ENCODE data around the gene MARK1.
"Not testable (repeated sequence)": the region's sequence is repeated elsewhere in the genome, so short reads cannot be mapped to it uniquely, and the experiment has no call there.

The MARK1 gene

GRCh38 chr1:220631238-220631815 is 103.4 kb downstream of the MARK1 start:
- no peak for FAIRE-seq

DNA sequence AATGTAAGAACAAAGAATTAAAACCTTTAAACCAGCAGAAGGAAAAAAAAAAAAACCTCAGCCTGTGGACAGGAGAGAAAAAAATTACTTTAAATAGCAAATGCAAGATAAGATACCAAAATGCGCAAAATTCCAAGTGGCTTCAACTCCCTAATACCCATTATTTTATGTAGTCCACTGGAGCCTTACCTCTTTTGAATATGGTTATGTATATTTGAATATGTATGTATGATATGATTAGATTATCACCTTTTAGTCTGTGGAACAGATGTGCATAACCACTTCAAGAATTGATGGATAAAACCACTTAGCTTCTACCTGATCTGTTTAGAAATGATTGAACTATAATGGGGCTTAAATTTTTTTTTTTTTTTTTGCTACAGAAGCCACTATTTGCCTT is 109.8 kb downstream of the MARK1 start:
- FAIRE-seq = no peak

DNA sequence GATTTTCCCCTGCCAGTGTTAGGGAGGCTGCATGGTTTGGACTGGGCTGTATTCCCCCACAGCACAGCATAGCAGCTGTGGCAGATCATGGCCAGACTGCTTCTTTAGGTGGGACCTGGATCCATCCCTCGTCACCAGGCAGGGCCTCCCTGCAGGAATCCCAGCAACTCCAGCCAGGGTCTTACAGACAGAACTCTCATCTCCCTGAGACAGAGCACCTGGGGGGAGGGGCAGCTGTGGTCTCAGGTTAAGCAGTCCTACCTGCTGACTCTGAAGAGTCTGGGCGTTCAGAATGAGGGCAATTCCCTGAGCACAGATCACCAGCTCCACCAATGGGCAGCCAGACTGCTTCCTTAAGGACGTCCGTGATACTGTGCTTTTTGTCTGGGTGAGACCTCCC is 114.3 kb downstream of the MARK1 start:
- FAIRE-seq = no peak

DNA sequence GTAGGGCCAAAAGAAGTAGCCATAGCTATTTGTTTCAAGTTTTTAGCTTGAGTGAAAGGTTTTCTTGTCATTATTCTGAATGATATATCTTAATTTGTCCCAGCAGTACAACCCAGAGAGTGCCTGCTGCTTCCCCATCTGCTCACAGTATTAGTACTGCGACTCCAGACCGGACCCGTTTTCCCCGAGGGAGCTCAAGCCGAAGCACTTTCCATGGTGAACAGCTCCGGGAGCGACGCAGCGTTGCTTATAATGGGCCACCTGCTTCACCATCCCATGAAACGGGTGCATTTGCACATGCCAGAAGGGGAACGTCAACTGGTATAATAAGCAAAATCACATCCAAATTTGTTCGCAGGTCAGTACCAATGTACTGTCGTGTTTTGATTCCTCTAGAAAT is 125.1 kb downstream of the MARK1 start:
- no peak for FAIRE-seq

- no peak for FAIRE-seq
Observed at GRCh38 chr1:220655509-220655908, 127.6 kb downstream of the MARK1 start.

DNA sequence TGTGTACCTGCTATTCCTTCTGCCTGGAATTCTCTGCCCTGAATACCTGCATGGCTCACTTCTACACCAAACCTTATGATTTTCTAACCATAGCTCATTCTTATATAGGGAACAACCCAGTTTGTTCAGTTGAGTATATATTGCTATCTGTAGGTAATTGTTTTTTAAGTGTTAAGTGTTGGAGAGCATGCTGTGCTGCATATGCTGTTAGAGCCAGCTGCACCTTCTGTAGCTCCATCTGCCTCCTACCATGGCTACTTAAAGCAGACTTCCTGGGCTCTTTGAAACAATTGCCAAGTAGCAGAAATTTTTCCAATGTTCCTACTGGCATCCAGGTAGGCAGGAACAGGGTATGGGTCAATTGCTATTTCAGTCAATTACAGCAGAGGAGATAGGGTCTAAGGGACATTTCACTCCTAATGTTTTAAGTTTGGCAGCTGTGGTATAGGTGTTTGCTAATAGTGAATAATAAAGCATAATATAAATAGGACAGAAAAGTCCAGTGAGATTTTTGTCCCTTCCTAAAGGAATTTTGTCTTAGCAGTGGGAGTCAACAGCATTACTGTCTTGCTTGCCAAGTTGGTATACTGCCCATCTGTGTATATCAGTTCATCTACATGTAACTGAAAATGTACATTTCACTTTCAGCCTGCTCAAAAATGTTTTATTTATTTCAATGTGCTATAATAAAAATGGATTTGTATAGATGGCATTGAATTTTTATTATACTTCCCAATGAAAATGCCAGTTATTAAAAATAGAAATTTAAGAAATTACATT is 128.2 kb downstream of the MARK1 start:
- FAIRE-seq = no peak

GRCh38 chr1:220666349-220666748 is 138.4 kb downstream of the MARK1 start:
- no peak for FAIRE-seq

DNA sequence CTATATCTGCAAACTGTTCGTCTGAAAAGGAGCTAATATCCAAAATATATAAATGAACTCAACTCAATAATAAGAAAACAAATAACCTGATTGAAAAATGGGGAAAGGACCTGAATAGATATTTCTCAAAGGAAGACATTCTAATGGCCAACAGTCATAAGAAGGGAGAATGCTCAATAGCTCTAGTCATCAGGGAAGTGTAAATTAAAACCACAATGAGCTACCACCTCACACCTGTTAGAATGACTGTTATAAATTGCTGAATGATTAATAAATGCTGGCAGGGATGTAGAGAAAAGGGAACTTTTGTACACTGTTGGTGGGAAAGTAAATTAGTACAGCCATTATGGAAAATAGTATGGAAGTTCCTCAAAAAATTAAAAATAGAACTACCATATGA is 141.1 kb downstream of the MARK1 start:
- no peak for FAIRE-seq

- FAIRE-seq = no peak
Observed at GRCh38 chr1:220670365-220670764, 142.4 kb downstream of the MARK1 start.

DNA sequence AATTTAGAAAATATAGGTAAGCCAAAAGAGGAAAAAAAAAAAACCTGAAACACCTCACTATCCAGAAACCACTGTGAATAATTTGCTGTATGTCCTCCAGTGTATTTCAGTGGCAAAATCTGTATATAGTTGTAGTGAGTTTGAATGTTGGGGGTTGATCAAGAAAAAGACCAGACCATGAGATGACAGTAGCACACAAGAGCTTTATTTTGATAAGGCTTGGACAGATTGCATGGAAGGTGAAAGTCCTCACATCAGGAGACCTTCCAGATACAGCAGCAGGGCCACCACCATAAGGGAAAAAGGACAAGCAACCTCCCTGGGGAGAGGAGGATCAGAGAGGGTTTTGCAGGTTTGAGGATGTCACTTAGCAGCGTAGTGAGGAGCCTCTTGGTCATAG is 146.0 kb downstream of the MARK1 start:
- no peak for FAIRE-seq

- FAIRE-seq = no peak
Observed at GRCh38 chr1:220677251-220677650, 149.3 kb downstream of the MARK1 start.

GRCh38 chr1:220680085-220680687 is 152.2 kb downstream of the MARK1 start:
- FAIRE-seq = no peak

GRCh38 chr1:220681220-220681880 is 153.4 kb downstream of the MARK1 start:
- FAIRE-seq = no peak

GRCh38 chr1:220682901-220683576 is 155.1 kb downstream of the MARK1 start:
- no peak for FAIRE-seq

- FAIRE-seq = not testable (repeated sequence)
Observed at GRCh38 chr1:220683716-220684115, 155.8 kb downstream of the MARK1 start.

- no peak for FAIRE-seq
Observed at GRCh38 chr1:220684890-220685289, 157.0 kb downstream of the MARK1 start.

- FAIRE-seq = no peak
Observed at GRCh38 chr1:220685879-220686278, 157.9 kb downstream of the MARK1 start.

- no peak for FAIRE-seq
Observed at GRCh38 chr1:220687809-220688208, 159.9 kb downstream of the MARK1 start.

- FAIRE-seq = no peak
Observed at GRCh38 chr1:220689666-220690065, 161.7 kb downstream of the MARK1 start.

DNA sequence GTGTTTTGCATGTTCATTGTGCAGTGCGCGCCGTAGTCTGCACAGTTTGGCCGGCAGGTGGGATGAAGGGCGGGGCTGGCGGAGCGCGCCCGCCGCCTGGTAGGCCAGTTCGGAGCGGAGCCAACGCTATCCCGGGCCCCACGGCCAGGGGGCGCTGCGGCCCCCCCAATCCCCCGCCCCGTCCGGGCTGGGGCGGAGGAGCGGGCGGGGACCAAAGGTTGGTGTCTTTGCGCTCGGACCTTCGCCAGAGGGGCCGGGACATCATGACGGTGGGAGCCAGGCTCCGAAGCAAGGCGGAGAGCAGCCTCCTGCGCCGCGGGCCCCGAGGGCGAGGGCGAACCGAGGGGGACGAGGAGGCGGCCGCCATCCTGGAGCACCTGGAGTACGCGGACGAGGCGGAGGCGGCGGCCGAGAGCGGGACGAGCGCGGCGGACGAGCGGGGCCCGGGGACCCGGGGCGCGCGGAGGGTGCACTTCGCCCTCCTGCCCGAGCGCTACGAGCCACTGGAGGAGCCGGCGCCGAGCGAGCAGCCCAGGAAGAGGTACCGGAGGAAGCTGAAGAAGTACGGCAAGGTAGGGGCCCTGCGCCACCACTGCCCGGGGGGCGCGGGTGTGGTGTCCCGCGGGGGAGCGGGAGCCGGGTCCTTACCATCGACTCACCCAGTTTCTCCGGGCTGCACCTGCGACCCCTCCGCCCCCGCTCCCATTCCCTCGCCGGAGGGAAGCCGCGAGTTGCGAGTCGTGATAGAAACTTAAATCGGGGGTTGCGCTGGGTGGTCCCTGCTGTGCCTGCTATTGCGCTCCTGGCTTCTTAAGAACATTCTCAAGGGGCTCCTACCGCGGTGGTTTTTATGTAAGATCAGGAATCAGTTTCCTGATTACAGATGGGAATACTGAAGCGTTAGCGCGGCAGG is 162.5 kb downstream of the MARK1 start, which contains the start of gene C1orf115:
TSS of gene C1orf115 (plus strand) at position 224 of the 913 bp plus-strand sequence. CDS start at position 264, 40 bp downstream.
- FAIRE-seq = no peak

DNA sequence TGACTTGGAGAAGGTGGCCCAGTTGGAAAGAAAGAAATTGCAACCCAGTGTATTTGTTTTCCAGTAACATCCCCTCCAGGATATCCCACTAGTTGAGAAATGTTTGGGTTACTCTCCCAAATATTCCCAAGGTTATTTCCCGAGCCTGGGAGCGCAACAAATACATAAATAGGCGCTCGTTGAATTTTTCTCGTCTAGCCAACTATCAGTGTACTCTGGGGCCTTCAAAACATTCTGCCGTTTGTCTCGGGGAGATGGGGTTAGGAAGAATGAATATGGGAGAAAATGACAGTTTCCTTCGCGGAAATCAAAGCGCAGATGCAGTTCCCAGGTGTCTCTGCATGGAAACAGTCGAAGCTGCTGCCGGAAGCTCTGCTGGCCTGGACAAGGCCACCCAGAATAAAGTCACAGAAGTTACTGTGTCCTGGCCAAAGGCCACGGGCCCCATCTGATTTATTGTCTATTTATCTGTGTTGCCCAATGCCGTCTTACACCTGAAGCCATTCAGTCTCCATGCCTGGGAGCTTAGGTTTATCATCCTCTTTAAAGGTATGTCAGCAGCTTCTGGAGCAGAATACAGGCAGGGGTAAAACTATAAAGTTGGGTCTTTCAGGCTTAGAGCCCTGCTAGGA is 163.2 kb downstream of the MARK1 start:
- FAIRE-seq = no peak

All from endometrium (tissue), 2 donors.